Pons (tissue), 1 donor: Measurements from ENCODE around the gene NAP1L3.

ENCODE experiments used
- DNase-seq: peaks from one replicate; pipeline ENCODE4 v3.0.0-alpha.2; 2016; ENCODE audit warnings: low spot score

Gene NAP1L3, protein sequence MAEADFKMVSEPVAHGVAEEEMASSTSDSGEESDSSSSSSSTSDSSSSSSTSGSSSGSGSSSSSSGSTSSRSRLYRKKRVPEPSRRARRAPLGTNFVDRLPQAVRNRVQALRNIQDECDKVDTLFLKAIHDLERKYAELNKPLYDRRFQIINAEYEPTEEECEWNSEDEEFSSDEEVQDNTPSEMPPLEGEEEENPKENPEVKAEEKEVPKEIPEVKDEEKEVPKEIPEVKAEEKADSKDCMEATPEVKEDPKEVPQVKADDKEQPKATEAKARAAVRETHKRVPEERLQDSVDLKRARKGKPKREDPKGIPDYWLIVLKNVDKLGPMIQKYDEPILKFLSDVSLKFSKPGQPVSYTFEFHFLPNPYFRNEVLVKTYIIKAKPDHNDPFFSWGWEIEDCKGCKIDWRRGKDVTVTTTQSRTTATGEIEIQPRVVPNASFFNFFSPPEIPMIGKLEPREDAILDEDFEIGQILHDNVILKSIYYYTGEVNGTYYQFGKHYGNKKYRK

DNA sequence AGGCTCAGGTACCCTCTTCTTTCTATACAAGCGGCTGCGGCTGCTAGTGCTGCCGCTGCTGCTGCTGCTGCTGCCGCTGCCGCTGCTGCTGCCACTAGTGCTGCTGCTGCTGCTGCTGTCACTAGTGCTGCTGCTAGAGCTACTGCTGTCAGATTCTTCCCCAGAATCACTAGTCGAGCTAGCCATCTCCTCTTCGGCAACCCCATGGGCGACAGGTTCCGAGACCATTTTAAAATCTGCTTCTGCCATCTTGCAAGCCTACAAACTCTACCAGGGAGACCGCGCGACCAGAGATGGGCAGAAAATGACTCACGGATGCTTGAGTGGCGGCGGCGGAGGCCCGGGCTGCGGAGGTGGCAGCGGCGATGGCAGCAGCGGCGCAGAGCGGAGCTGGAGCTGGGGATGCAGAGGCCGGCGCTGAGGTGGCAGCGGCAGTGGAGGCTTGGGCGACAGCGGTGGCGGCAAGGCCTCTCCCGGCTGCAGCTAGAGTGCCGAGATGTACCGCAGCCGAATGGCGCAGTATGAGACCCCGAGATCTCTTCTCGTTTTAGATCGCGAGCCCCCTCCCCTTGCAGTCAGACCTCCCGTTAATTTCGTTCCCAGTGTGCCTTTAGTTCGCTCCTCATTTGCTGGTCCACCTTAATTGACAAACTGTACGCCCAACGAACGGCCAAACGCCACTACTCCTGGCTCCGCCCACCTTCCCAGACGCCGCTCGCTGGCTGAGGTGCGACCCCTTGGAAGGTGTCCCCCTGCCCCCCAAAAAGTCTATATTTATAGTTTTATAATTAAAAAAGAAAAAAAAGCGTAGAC is at the start of gene NAP1L3:
Gene NAP1L3, minus strand, starts transcription at position 523 of the 813 bp plus-strand sequence. Its CDS starts 274 bp downstream, at position 249.
- peak; percentile 94 for DNase-seq

DNA sequence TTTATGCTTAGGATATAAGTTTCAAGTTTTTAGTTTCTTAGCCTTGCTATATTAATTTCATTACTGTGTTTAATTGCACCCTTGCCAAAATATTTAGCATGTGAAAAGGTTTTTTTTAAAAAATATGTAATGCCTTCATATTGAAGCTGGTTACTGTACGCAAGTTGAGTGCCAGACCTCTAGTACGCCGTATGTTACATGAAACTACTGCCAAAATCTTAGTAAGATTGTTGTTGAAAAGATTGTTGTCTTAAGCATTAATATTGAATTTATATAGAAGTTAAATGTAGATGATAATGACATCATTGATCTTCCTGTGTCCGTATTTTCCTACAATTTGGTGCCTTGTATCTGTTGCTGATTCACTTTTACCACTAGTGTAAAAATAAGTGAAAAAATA is 37.7 kb upstream of the NAP1L3 start:
- no peak for DNase-seq

DNA sequence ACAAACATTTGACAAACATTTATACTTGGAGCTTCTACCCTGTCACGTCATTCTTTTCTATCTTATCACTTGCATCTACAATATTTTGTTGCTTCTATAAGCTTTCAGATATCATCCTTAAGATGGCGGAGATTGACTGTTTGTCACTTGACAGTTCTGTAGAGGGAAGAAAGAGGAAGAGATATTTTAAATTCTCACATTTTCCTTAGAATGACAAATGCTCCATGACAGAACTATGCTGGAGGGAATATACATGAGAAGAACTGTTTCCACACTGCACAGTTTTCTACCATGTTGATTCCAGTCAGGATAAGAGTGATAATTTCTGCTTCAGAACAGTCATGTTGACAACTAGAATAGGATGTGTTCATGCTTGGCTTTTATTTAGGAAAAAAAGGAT is 30.3 kb upstream of the NAP1L3 start:
- DNase-seq = no peak

DNA sequence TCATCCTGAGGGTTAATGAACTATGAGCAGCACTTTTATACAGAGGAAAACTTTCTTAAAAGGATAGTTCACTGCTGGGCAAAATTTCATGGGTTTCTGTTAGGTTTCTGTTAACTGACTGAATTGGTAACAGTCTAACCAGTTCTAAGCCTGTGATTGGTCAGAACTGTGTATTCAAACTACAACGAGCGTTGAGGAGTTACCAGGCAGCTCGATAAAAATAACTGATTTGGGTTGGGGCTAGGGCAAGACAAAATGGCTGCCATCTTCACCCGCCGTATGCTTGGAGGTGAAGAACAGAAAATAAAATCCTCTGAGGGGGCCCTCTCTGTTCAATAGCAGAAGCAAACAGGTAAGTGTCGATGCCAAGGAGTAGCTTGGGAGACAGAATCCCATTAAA is 22.6 kb upstream of the NAP1L3 start:
- DNase-seq = no peak

DNA sequence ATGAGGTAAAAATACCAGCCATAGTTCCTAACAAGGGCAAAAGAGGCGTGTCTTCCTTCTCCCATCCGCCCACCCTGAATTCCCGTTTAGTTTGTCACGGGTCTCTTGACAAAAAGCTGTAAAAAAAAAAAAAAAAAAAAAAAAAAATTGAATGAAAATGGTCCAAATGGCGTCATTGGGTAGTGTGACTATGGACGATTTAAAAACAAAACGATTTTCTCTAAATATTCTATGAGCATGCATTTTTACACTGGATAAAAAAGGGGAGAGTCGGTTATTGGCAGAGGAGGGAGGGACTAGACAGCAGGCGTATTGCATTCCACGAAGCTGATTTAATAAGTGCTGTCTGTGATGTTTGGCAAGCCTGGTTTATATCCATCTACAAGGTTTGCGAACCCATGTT is 492 bp upstream of the NAP1L3 start, which contains the start of gene FAM133A:
Gene FAM133A, plus strand, starts transcription at position 338 of the 403 bp plus-strand sequence. CDS start 35,214 bp downstream, outside the sequence.
- peak; percentile 39 for DNase-seq

DNA sequence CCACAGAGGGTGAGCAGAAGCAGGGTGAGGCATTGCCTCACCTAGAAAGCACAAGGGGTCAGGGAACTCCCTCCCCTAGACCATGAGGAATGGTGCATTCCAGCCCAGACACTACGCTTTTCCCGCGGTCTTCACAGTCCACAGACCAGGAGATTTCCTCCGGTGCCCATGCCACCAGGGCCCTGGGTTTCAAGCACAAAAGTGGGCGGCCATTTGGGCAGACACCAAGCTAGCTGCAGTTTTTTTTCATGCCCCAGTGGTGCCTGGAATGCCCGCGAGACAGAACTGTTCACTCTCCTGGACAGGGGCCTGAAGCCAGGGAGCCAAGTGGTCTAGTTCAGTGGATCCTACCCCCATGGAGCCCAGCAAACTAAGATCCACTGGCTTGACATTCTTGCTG is 12.8 kb downstream of the NAP1L3 start:
- no peak for DNase-seq

DNA sequence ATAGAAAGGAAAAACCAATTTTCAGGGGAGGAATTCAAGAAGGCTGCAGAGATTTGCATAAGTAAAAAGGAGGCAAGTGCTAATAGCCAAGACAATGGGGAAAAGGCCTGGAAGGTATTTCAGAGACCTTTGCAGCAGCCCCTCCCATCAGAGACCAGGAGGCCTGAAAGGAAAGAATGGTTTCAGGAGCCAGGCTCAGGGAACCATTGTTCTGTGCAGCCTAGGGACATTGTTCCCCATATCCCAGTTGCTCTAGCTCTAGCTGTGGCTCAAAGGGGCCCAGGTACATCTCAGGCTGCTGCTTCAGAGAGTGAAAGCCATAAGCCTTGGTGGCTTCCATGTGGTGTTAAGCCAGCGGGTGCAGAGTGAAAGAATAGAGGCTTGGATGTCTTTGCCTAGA is 24.0 kb downstream of the NAP1L3 start:
- no peak for DNase-seq

DNA sequence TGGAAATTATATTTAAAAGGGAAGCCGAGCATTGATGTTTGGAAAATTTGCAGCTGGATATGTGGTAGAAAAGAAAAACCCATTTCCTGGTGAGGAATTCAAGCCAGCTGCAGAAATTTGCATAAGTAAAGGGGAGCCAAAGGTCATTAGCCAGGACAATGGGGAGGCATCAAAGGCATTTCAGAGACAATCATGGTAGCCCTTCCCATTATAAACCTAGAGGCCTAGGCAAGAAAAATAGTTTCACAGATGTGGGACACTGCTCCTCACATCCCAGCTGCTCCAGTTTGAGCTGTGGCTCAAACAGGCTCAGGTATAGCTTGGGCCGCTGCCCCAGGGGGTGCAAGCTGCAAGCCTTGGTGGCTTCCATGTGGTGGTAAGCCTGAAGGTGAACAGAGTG is 35.8 kb downstream of the NAP1L3 start:
- no peak for DNase-seq
